MCF 10A (cell line): ENCODE results near the gene CCM2. TPM values are rescaled to one million over a fixed set of nuclear protein-coding genes. Genes with fewer than 3 reads are reported as not detected.

ENCODE experiments used
- BruUV-seq: library from RNA; stranded (reverse); fragments of 400-500 nt; replicated peaks from 2 replicates; lab custom pipeline; 2021; lab: Mats Ljungman, UMichigan
- CTCF ChIA-PET: fragments of 300-600 bp; sonication (Branson Sonifier 250); formaldehyde crosslinking; extraction: SDS; loops from one replicate; lab custom pipeline; 2021; ENCODE audit warnings: antibody characterized with exemption, inconsistent platforms; lab: Yijun Ruan, JAX
- POLR2A ChIA-PET: fragments of 300-600, 350-650 bp; sonication (Branson Sonifier 250); formaldehyde crosslinking; extraction: SDS; loops from one replicate; lab custom pipeline; 2020; ENCODE audit warnings: antibody characterized with exemption, inconsistent platforms; lab: Yijun Ruan, JAX
- DNase-seq: peaks from one replicate; pipeline ENCODE4 v3.0.0-alpha.2; 2018; ENCODE audit not compliant: unreplicated experiment
- H3K27ac Mint-ChIP-seq: one replicate; pipeline ENCODE4 v1.8.0; 2022; ENCODE audit warnings: mild to moderate bottlenecking, low read depth, mixed read lengths; ENCODE audit not compliant: unreplicated experiment
- H3K27me3 Mint-ChIP-seq: one replicate; pipeline ENCODE4 v1.8.0; 2022; ENCODE audit warnings: mixed read lengths; ENCODE audit not compliant: insufficient read depth, unreplicated experiment
- H3K36me3 Mint-ChIP-seq: one replicate; pipeline ENCODE4 v1.8.0; 2022; ENCODE audit warnings: mild to moderate bottlenecking, moderate library complexity, mixed read lengths; ENCODE audit not compliant: insufficient read depth, unreplicated experiment
- H3K4me1 Mint-ChIP-seq: one replicate; pipeline ENCODE4 v1.8.0; 2022; ENCODE audit warnings: mixed read lengths; ENCODE audit not compliant: insufficient read depth, unreplicated experiment
- H3K4me3 Mint-ChIP-seq: one replicate; pipeline ENCODE4 v1.8.0; 2022; ENCODE audit warnings: mild to moderate bottlenecking, moderate library complexity, mixed read lengths; ENCODE audit not compliant: unreplicated experiment
- H3K9me3 Mint-ChIP-seq: one replicate; pipeline ENCODE4 v1.8.0; 2022; ENCODE audit warnings: mixed read lengths; ENCODE audit not compliant: unreplicated experiment
- intact Hi-C: fragments of 100-400 bp; cut with micrococcal nuclease; formaldehyde crosslinking; loops from 2 replicates; pipeline ENCODE4 v1.14.1; 2022
- total RNA-seq: library from RNA; stranded (reverse); gene quantifications from 2 replicates; pipeline ENCODE4 v1.2.3, GENCODE V29; 2022
- TF ChIP-seq, protein P1 (sequence below): fragments of 200-600 bp; IDR thresholded peaks from one replicate; pipeline ENCODE4 v1.8.0; 2022; ENCODE audit warnings: antibody characterized with exemption, mild to moderate bottlenecking; ENCODE audit not compliant: unreplicated experiment

CCM2 gene
- total RNA-seq, 1 experiment from 2014 or later: 36.2 TPM

DNA sequence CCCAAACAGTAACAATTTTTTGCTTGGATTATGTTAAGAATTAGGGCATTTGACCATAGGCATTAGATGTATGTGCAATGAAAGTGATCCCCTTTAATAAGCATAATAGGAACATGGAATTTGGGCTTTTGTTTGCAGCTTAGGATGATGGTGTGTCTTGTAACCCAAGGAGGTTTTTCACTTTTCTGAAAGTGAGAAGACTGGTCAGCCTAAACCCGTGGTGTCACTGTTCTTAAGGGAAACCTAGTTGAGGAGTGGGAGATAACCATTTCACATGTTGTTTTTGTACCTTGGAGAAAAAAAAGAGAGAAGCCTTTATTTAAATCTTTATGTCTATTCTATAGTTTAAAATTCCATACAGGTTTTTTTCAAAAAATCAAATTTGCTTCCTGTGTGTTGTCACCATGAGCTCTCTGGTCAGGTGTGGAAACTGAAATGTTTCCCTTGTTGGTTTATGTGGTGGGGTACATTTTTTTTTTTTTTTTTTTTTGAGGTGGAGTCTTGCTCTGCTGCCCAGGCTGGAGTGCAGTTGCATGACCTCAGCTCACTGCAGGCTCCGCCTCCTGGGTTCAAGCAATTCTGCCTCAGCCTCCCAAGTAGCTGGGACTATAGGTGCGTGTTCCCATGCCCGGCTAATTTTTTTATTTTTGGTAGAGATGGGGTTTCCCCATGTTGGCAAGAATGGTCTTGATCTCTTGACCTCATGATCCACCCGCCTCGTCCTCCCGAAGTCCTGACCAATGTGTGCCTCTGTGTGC, 7.7 kb downstream of the CCM2 start:
- no TSS peak for BruUV-seq
- TF ChIP-seq, protein P1, sequence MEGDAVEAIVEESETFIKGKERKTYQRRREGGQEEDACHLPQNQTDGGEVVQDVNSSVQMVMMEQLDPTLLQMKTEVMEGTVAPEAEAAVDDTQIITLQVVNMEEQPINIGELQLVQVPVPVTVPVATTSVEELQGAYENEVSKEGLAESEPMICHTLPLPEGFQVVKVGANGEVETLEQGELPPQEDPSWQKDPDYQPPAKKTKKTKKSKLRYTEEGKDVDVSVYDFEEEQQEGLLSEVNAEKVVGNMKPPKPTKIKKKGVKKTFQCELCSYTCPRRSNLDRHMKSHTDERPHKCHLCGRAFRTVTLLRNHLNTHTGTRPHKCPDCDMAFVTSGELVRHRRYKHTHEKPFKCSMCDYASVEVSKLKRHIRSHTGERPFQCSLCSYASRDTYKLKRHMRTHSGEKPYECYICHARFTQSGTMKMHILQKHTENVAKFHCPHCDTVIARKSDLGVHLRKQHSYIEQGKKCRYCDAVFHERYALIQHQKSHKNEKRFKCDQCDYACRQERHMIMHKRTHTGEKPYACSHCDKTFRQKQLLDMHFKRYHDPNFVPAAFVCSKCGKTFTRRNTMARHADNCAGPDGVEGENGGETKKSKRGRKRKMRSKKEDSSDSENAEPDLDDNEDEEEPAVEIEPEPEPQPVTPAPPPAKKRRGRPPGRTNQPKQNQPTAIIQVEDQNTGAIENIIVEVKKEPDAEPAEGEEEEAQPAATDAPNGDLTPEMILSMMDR: no peak
- Mint-ChIP-seq H3K27me3 (no peaks in the 10 kb centered on the region), H3K36me3 (peaks cover 18% of the 10 kb centered on the region), H3K4me1 (peaks cover 8% of the 10 kb centered on the region), H3K9me3 (no peaks in the 10 kb centered on the region), H3K27ac (no peak overlapping the region), H3K4me3 (no peak overlapping the region)
- ChIA-PET CTCF (interaction anchor here (0.5 kb wide), 1 partner anchor 147 kb away, joined by 4 read pairs; no protein-coding TSS in a partner anchor), POLR2A (interaction anchor here (0.7 kb wide), 1 partner anchor 159 kb away, joined by 4 read pairs; no protein-coding TSS in a partner anchor)
- intact Hi-C loops: no loop called here
- DNase-seq: no peak

DNA sequence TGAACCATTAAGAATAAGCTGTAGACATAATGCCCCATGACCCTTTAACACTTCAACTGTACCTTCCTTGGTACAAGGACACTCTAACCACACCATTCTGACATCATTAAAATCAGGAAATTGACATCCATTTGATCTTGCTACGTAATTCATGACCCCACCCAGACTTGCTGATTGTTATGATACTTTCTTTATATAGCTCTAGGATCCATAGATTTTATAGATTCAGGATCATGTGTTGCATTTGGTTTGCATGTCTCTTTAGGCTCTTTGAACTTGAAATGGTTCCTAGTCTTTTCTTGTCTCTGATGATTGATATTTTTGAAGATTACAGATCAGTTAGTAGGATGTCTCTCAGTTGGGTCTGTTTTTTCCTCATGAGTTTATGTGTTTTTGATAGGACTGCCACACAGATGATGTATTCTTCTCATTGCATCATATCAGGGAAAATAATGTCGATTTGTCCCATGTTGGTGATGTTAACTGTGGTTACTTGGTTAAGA, 13.5 kb downstream of the CCM2 start:
- TF ChIP-seq, protein P1: no peak
- H3K4me1 Mint-ChIP-seq: peaks cover 8% of the 10 kb centered on the region
- CTCF ChIA-PET: interaction anchor here (0.6 to 1.2 kb wide), 4 partner anchors 10 to 178 kb away, joined by 3 to 6 read pairs (median 5); no protein-coding TSS in a partner anchor
- peaks cover 23% of the 10 kb centered on the region for H3K36me3 Mint-ChIP-seq
- H3K27me3 Mint-ChIP-seq: no peaks in the 10 kb centered on the region
- intact Hi-C loops: no loop called here
- no peaks in the 10 kb centered on the region for H3K9me3 Mint-ChIP-seq
- no peak overlapping the region for H3K4me3 Mint-ChIP-seq
- H3K27ac Mint-ChIP-seq: no peak overlapping the region
- DNase-seq: no peak
- no TSS peak for BruUV-seq
- POLR2A ChIA-PET: interaction anchor here (1.3 to 4.2 kb wide), 3 partner anchors 10 to 20 kb away, joined by 4 to 27 read pairs (median 5); partner anchors contain the start of gene CCM2

DNA sequence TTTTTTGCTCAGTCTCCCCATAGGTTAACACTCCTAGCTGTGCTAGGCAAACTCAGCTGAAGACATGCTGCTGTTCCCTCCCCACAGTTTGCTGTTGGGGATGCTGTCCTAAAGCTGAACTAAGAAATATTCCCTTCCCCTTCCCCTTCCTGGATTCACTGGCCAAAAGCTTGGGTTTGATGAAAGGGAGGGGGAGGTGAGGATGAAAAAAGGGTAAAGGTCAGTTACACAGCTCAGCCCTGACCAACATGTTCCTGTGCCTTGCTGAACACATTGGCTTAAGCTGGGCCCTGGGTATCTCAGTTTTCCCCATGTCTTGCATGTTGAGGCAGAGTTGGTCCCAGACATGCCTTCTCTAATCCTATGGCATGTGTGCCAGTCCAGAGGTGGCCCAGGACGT, 15.3 kb downstream of the CCM2 start:
- no peaks in the 10 kb centered on the region for H3K27me3 Mint-ChIP-seq
- no peak overlapping the region for H3K27ac Mint-ChIP-seq
- H3K9me3 Mint-ChIP-seq: no peaks in the 10 kb centered on the region
- intact Hi-C loops: no loop called here
- DNase-seq: no peak
- TF ChIP-seq, protein P1: no peak
- peaks cover 30% of the 10 kb centered on the region for H3K36me3 Mint-ChIP-seq
- ChIA-PET POLR2A (interaction anchor here (1.1 to 4.2 kb wide), 3 partner anchors 12 to 18 kb away, joined by 4 to 27 read pairs (median 5); partner anchors contain the start of gene CCM2), CTCF (interaction anchor here (0.6 to 1.5 kb wide), 2 partner anchors 13 to 18 kb away, joined by 3 to 4 read pairs; no protein-coding TSS in a partner anchor)
- H3K4me1 Mint-ChIP-seq: peaks cover under 1% of the 10 kb centered on the region
- no peak overlapping the region for H3K4me3 Mint-ChIP-seq
- no TSS peak for BruUV-seq

DNA sequence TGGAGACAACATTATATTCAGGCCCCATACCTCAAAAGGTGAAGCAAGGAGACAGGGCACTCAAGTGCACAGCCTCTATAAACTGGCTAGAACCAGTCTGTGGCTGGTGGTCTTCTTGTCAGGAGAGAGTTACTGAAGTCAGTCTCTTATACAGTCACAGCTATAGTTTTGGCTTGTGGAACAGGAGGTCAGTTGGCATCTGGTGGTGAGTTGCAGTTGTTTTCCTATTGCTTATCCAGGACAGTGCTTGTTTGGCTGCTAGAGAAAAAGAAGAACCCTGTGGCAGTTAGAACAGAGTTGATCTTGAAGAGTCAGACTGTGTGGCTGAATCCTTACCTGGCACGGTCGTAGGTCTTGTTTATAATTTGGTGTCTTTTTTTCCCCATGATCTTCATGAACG, 17.3 kb downstream of the CCM2 start:
- no peak overlapping the region for H3K27ac Mint-ChIP-seq
- POLR2A ChIA-PET: no interaction called here
- CTCF ChIA-PET: no interaction called here

More for the DNA sequence above, 17.3 kb downstream of the CCM2 start:
- H3K27me3 Mint-ChIP-seq: no peaks in the 10 kb centered on the region
- intact Hi-C loops: no loop called here
- no peak for DNase-seq
- TF ChIP-seq, protein P1: no peak
- H3K9me3 Mint-ChIP-seq: no peaks in the 10 kb centered on the region
- no peak overlapping the region for H3K4me3 Mint-ChIP-seq
- BruUV-seq: no TSS peak
- peaks cover 30% of the 10 kb centered on the region for H3K36me3 Mint-ChIP-seq
- H3K4me1 Mint-ChIP-seq: peaks cover 8% of the 10 kb centered on the region
